ENCODE data around the gene MDH1B. TPM values are rescaled to one million over a fixed set of nuclear protein-coding genes. Genes with fewer than 3 reads are reported as not detected.
A peak's percentile ranks its signal among the peaks of the same experiment; 100 is the strongest.

MDH1B gene
- total RNA-seq, 1 donor from 2014 or later: 1.3 TPM

DNA sequence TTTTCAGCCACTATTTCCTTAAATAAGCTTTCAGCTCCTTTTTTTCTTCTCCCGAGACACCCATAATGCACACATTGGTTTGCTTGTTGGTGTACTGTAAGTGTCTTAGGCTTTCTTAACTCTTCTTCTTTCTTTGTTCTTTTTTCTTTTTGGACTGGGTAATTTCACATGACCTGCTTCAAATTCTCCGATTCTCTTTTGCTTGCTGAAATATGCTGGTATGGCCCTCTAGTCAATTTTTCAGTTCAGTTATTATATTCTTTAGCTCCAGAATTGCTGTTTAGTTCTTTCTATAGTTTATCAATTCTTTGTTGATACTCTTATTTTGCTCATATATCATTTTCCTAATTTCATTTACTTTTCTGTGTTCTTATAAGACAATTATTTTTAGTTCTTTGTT lies 15.5 kb upstream of the MDH1B start:
- H3K4me3 Mint-ChIP-seq: no peak overlapping the region
- peaks cover 66% of the 10 kb centered on the region for H3K36me3 Mint-ChIP-seq
- TF ChIP-seq, protein P1, sequence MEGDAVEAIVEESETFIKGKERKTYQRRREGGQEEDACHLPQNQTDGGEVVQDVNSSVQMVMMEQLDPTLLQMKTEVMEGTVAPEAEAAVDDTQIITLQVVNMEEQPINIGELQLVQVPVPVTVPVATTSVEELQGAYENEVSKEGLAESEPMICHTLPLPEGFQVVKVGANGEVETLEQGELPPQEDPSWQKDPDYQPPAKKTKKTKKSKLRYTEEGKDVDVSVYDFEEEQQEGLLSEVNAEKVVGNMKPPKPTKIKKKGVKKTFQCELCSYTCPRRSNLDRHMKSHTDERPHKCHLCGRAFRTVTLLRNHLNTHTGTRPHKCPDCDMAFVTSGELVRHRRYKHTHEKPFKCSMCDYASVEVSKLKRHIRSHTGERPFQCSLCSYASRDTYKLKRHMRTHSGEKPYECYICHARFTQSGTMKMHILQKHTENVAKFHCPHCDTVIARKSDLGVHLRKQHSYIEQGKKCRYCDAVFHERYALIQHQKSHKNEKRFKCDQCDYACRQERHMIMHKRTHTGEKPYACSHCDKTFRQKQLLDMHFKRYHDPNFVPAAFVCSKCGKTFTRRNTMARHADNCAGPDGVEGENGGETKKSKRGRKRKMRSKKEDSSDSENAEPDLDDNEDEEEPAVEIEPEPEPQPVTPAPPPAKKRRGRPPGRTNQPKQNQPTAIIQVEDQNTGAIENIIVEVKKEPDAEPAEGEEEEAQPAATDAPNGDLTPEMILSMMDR (IDR thresholded peaks at IDR 0.05; ENCODE audit: unreplicated experiment): no peak
- no peaks in the 10 kb centered on the region for H3K27me3 Mint-ChIP-seq (ENCODE audit: low read depth)
- H3K27ac Mint-ChIP-seq: no peak overlapping the region
- H3K9me3 Mint-ChIP-seq: peaks cover 49% of the 10 kb centered on the region
- H3K4me1 Mint-ChIP-seq: no peaks in the 10 kb centered on the region
- no peak for DNase-seq (ENCODE audit: low spot score in 2 of 2, unreplicated experiment in 2 of 2)

DNA sequence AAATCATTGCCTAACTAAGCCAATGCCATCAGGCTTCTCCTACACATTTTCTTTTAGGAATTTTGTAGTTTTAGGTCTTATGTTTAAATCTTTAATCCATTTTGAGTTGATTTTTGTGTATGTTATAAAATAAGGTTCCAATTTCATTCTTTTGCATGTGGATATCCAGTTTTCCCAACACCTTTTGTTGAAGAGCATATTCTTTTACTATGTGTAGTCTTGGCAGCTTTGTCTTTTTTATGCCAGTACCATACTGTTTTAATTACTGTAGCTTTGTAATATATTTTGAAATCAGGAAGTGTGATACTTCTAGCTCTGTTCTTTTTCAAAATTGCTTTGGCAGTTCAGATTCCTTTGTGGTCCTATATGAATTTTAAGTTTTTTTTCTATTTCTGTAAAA lies 11.3 kb upstream of the MDH1B start:
- TF ChIP-seq, protein P1 (IDR thresholded peaks at IDR 0.05; ENCODE audit: unreplicated experiment): no peak
- peaks cover 60% of the 10 kb centered on the region for H3K9me3 Mint-ChIP-seq
- no peak overlapping the region for H3K27ac Mint-ChIP-seq
- H3K27me3 Mint-ChIP-seq (ENCODE audit: low read depth): no peaks in the 10 kb centered on the region
- H3K4me1 Mint-ChIP-seq: no peaks in the 10 kb centered on the region
- H3K4me3 Mint-ChIP-seq: no peak overlapping the region
- no peak for DNase-seq (ENCODE audit: low spot score in 2 of 2, unreplicated experiment in 2 of 2)
- H3K36me3 Mint-ChIP-seq: peaks cover 83% of the 10 kb centered on the region

DNA sequence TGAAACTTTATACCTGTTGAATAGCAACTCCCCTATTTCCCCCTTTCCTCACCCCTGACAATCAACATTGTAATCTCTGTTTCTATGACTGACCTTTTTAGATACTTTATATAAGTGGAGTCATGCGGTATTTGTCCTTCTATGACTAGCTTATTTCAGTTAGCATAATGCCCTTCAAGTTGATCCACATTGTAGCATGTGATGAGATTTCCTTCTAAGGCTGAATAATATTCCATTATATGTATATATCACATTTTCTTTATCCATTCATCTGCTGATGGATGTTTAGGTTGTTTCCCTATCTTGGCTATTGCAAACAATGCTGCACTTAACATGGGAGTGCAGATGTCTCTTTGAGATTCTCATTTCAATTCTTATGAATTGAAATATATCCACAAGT lies 9.7 kb upstream of the MDH1B start:
- H3K27ac Mint-ChIP-seq: no peak overlapping the region
- no peaks in the 10 kb centered on the region for H3K4me1 Mint-ChIP-seq
- peaks cover 49% of the 10 kb centered on the region for H3K9me3 Mint-ChIP-seq
- TF ChIP-seq, protein P1 (IDR thresholded peaks at IDR 0.05; ENCODE audit: unreplicated experiment): no peak
- H3K36me3 Mint-ChIP-seq: peaks cover 80% of the 10 kb centered on the region
- no peak overlapping the region for H3K4me3 Mint-ChIP-seq
- no peak for DNase-seq (ENCODE audit: low spot score in 2 of 2, unreplicated experiment in 2 of 2)
- H3K27me3 Mint-ChIP-seq (ENCODE audit: low read depth): no peaks in the 10 kb centered on the region

DNA sequence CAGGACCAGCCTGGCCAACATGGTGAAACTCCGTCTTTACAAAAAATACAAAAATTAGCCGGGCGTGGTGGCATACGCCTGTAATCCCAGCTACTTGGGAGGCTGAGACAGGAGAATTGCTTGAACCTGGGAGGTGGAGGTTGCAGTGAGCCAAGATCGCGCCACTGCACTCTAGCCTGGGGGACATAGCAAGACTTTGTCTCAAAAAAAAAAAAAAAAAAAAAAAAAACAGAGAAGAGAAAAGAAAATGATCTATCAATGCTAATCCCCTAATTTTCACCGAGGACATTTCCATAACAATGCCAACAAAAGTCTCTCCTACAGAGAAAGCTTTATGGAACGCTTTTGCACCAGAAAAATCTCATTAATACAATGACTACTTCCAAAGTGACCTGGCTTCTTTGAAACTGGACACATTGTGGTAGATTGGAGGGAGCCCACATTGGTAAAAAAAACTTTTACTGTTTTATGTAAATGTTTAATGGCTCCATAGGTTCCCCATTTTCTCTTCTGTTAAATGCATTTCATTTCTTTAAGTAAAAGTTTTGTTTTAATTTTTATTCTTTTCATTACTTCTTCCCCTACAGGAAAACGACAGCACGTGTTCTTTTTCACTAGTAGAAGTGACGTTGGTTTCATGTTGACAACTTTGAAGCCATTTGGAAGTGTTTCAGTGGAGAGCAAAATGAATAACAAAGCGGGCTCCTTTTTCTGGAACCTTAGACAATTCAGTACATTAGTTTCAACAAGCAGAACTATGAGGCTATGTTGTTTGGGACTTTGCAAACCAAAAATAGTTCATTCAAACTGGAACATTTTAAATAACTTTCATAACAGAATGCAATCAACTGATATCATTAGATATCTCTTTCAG lies 1.2 kb upstream of the MDH1B start:
- peak overlapping the region; percentile 90 for H3K4me3 Mint-ChIP-seq
- TF ChIP-seq, protein P1 (IDR thresholded peaks at IDR 0.05; ENCODE audit: unreplicated experiment): no peak
- H3K27ac Mint-ChIP-seq: peak overlapping the region; percentile 94
- no peaks in the 10 kb centered on the region for H3K9me3 Mint-ChIP-seq
- DNase-seq (ENCODE audit: low spot score in 2 of 2, unreplicated experiment in 2 of 2): no peak
- H3K4me1 Mint-ChIP-seq: peaks cover 18% of the 10 kb centered on the region
- H3K27me3 Mint-ChIP-seq (ENCODE audit: low read depth): peaks cover 3% of the 10 kb centered on the region
- H3K36me3 Mint-ChIP-seq: peaks cover 19% of the 10 kb centered on the region

DNA sequence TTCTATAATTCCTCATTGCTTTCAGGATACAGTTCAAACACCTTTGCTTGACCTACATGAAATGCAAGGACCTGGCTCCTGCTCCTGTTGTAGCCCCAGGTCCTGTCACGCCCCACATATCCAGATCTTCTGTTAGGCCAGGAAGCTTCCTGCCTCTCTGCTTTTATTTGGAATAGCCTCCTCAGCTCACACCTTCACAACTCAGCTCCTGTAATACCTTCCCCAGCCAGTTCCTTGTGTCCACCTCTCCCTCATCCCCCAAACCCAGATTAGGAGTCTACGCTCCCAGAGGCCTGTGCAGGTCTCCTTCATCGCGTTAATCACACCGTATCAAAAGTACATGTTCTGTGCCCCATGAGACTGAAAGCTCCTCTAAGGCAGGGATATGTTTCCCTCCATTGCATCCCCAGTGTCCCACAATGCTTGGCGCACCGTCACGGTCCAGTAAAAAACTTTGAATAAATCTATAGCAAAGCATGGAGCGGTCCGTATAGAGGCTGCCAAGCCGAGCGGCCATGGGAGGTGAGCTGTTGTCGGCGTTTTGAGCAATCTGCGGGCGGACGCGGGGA lies 371 bp downstream of the MDH1B start:
- Mint-ChIP-seq H3K27ac (peak overlapping the region; percentile 94), H3K27me3 (ENCODE audit: low read depth) (peaks cover 9% of the 10 kb centered on the region), H3K4me1 (peaks cover 18% of the 10 kb centered on the region), H3K4me3 (peak overlapping the region; percentile 90), H3K9me3 (no peaks in the 10 kb centered on the region), H3K36me3 (peaks cover 9% of the 10 kb centered on the region)
- DNase-seq (ENCODE audit: low spot score in 2 of 2, unreplicated experiment in 2 of 2): no peak
- TF ChIP-seq, protein P1 (IDR thresholded peaks at IDR 0.05; ENCODE audit: unreplicated experiment): no peak
